ENCODE results near the gene WARS2. TPM values are rescaled to one million over a fixed set of nuclear protein-coding genes. Genes with fewer than 3 reads are reported as not detected.

Gene WARS2
- total RNA-seq, 4 donors from 2014 or later, result 8.9 to 22.1 (median 12.8) TPM

GRCh38 chr1:119115311-119115710 is 25.1 kb downstream of the WARS2 start:
- Histone ChIP-seq H3K9me3 (no peaks in the 10 kb centered on the region), H3K4me3 (no peak overlapping the region), H3K27ac (no peak overlapping the region), H3K36me3 (no peaks in the 10 kb centered on the region), H3K4me1 (peaks cover 0 to 6% (median 0%) of the 10 kb centered on the region in 3 donors), H3K27me3 (no peaks in the 10 kb centered on the region)
- DNase-seq, result no peak
- intact Hi-C loops (cut with DNase I), result no loop called here
- TF ChIP-seq CTCF (IDR thresholded peaks at IDR 0.05) (no peak), POLR2A (IDR thresholded peaks at IDR 0.05) (no peak)

GRCh38 chr1:119114786-119115185 is 25.7 kb downstream of the WARS2 start:
- no peak for DNase-seq
- no peak for TF ChIP-seq POLR2A (IDR thresholded peaks at IDR 0.05)
- TF ChIP-seq CTCF (IDR thresholded peaks at IDR 0.05), result no peak
- H3K4me3 ChIP-seq, result no peak overlapping the region
- peaks cover 0 to 6% (median 0%) of the 10 kb centered on the region in 3 donors for H3K4me1 ChIP-seq
- H3K27me3 ChIP-seq, result no peaks in the 10 kb centered on the region
- WGBS, 2 donors, result 77 to 89% methylated on average over 1 of the region's 1 CpG
- intact Hi-C loops (cut with DNase I), result no loop called here
- H3K27ac ChIP-seq, result no peak overlapping the region
- H3K9me3 ChIP-seq, result no peaks in the 10 kb centered on the region
- no peaks in the 10 kb centered on the region for H3K36me3 ChIP-seq

- intact Hi-C loops (cut with DNase I), result no loop called here
- no peaks in the 10 kb centered on the region for H3K36me3 ChIP-seq
- H3K9me3 ChIP-seq, result no peaks in the 10 kb centered on the region
- DNase-seq, result no peak
- 90 to 91% methylated on average over 1 of the region's 1 CpG for WGBS, 2 donors
- H3K4me3 ChIP-seq, result no peak overlapping the region
- H3K27ac ChIP-seq, result no peak overlapping the region
- peaks cover 0 to 6% (median 0%) of the 10 kb centered on the region in 3 donors for H3K4me1 ChIP-seq
- no peak for TF ChIP-seq CTCF (IDR thresholded peaks at IDR 0.05)
- no peak for TF ChIP-seq POLR2A (IDR thresholded peaks at IDR 0.05)
- no peaks in the 10 kb centered on the region for H3K27me3 ChIP-seq
Observed at GRCh38 chr1:119112791-119113190, 27.7 kb downstream of the WARS2 start.

GRCh38 chr1:119112244-119112643 is 28.2 kb downstream of the WARS2 start:
- Histone ChIP-seq H3K4me1 (peaks cover 0 to 6% (median 0%) of the 10 kb centered on the region in 3 donors), H3K36me3 (no peaks in the 10 kb centered on the region), H3K27ac (no peak overlapping the region), H3K9me3 (no peaks in the 10 kb centered on the region), H3K27me3 (no peaks in the 10 kb centered on the region), H3K4me3 (no peak overlapping the region)
- intact Hi-C loops (cut with DNase I), result no loop called here
- no peak for DNase-seq
- WGBS, 2 donors, result 95 to 96% methylated on average over 3 of the region's 3 CpGs
- no peak for TF ChIP-seq POLR2A (IDR thresholded peaks at IDR 0.05)
- TF ChIP-seq CTCF (IDR thresholded peaks at IDR 0.05), result no peak

- H3K9me3 ChIP-seq, result no peaks in the 10 kb centered on the region
- H3K36me3 ChIP-seq, result no peaks in the 10 kb centered on the region
- no peaks in the 10 kb centered on the region for H3K27me3 ChIP-seq
- H3K27ac ChIP-seq, result no peak overlapping the region
- WGBS, 2 donors, result 72 to 74% methylated on average over 1 of the region's 1 CpG
- intact Hi-C loops (cut with DNase I), result no loop called here
- no peak for TF ChIP-seq POLR2A (IDR thresholded peaks at IDR 0.05)
- no peak for TF ChIP-seq CTCF (IDR thresholded peaks at IDR 0.05)
- no peak for DNase-seq
- H3K4me1 ChIP-seq, result no peaks in the 10 kb centered on the region
- H3K4me3 ChIP-seq, result no peak overlapping the region
Observed at GRCh38 chr1:119108988-119109387, 31.5 kb downstream of the WARS2 start.

Data from esophagus squamous epithelium (tissue), 5 donors.